Lower leg skin (tissue), 3 donors: ENCODE measurements around the gene ENO2.

Experiments
- POLR2A ChIP-seq, 2 donors: fragments of 450-650 bp; IDR thresholded peaks; one replicate each; pipeline ENCODE4 v1.6.1; 2016 to 2017; ENCODE audit warnings: antibody characterized with exemption in 2 of 2, mild to moderate bottlenecking in 1 of 2, moderate library complexity in 1 of 2
- TF ChIP-seq, protein P1 (sequence below), 3 donors: fragments of 450-650 bp; IDR thresholded peaks; one replicate each; pipeline ENCODE4 v1.5.1; 2016; ENCODE audit warnings: antibody characterized with exemption in 3 of 3, mild to moderate bottlenecking in 3 of 3, moderate library complexity in 2 of 3

DNA sequence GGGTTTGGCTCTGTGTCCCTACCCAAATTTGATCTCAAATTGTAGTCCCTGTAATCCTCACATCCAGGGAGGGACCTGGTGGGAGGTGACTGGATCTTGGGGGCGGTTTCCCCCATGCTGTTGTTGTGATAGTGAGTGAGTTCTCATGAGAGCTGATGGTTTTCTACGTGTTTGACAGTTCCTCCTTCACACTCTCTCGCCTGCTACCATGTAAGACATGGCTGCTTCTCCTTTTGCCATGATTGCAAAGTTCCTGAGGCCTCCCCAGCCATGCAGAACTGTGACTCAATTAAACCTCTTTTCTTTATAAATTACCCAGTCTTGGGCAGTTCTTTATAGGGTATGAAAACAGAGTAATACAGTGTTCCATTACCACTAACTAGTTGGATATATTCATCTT, 20.1 kb upstream of the ENO2 start:
- TF ChIP-seq, protein P1, sequence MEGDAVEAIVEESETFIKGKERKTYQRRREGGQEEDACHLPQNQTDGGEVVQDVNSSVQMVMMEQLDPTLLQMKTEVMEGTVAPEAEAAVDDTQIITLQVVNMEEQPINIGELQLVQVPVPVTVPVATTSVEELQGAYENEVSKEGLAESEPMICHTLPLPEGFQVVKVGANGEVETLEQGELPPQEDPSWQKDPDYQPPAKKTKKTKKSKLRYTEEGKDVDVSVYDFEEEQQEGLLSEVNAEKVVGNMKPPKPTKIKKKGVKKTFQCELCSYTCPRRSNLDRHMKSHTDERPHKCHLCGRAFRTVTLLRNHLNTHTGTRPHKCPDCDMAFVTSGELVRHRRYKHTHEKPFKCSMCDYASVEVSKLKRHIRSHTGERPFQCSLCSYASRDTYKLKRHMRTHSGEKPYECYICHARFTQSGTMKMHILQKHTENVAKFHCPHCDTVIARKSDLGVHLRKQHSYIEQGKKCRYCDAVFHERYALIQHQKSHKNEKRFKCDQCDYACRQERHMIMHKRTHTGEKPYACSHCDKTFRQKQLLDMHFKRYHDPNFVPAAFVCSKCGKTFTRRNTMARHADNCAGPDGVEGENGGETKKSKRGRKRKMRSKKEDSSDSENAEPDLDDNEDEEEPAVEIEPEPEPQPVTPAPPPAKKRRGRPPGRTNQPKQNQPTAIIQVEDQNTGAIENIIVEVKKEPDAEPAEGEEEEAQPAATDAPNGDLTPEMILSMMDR (IDR thresholded peaks at IDR 0.05): no peak
- TF ChIP-seq POLR2A (IDR thresholded peaks at IDR 0.05): no peak
